ENCODE data around the gene ARHGAP1.

- TF ChIP-seq EZH2 (IDR thresholded peaks at IDR 0.05; ENCODE audit: insufficient read depth, poor library complexity, severe bottlenecking) (no peak), EZH2phosphoT487 (IDR thresholded peaks at IDR 0.05; ENCODE audit: insufficient read depth, low read depth) (no peak)
Observed at GRCh38 chr11:46743043-46743442, 42.6 kb upstream of the ARHGAP1 start.

All from GM23248 (cell line).